Heart left ventricle (tissue), 13 donors: ENCODE measurements around the gene GPR68.

ENCODE experiments used
- POLR2A ChIP-seq, 2 donors: fragments of 450-650 bp; IDR thresholded peaks; one replicate each; pipeline ENCODE4 v1.6.1; 2017; ENCODE audit warnings: antibody characterized with exemption in 2 of 2, mild to moderate bottlenecking in 2 of 2, moderate library complexity in 2 of 2
- TF ChIP-seq, protein P1 (sequence below), 12 donors: fragments of 200-600 bp; sonication (generic) in 4 of 12; IDR thresholded peaks; one replicate each; pipeline versions ENCODE4 v1.5.0 to v1.8.0; 2018 to 2022; ENCODE audit warnings: antibody characterized with exemption in 12 of 12, mild to moderate bottlenecking in 5 of 12
- donor health status: ischemic (EF 13 %, LVEDD 7.1; RV severe dilation, severe dysfunction).
- donor health status: DM: no; HTN: yes; CAD: no.
- donor health status: DM: no; HTN: no; CAD: no.
- donor health status: ischemic (EF 25% LVEDD 6.9; RV normal size, moderate dysfunction).
- donor health status: ischemic (EF 25% LVEDD 5.7; RV mildly dilated, moderate dysfunction).
- donor health status: ischemic (EF 35%, LVEDD 5.7; RV mildly dilated, moderate dysfunction).
- donor health status: nonischemic (EF 11% LVEDD 7.7; RV severe dilation, severe dysfunction).
- donor health status: DM: yes; HTN: yes; CAD: no.
- donor health status: PGD.
- donor health status: ischemic (EF 29% LVEDD 5.4; RV normal size, mild dysfunction).
- donor health status: nonischemic (EF 23%, LVEDD 6.1; RV moderate dilation, normal function).

GRCh38 chr14:91205459-91205858 is 39.0 kb downstream of the GPR68 start:
- TF ChIP-seq, protein P1, sequence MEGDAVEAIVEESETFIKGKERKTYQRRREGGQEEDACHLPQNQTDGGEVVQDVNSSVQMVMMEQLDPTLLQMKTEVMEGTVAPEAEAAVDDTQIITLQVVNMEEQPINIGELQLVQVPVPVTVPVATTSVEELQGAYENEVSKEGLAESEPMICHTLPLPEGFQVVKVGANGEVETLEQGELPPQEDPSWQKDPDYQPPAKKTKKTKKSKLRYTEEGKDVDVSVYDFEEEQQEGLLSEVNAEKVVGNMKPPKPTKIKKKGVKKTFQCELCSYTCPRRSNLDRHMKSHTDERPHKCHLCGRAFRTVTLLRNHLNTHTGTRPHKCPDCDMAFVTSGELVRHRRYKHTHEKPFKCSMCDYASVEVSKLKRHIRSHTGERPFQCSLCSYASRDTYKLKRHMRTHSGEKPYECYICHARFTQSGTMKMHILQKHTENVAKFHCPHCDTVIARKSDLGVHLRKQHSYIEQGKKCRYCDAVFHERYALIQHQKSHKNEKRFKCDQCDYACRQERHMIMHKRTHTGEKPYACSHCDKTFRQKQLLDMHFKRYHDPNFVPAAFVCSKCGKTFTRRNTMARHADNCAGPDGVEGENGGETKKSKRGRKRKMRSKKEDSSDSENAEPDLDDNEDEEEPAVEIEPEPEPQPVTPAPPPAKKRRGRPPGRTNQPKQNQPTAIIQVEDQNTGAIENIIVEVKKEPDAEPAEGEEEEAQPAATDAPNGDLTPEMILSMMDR (IDR thresholded peaks at IDR 0.05), result no peak
- no peak for TF ChIP-seq POLR2A (IDR thresholded peaks at IDR 0.05)
